Measurements from ENCODE around the gene EFCAB7.

The EFCAB7 gene

DNA sequence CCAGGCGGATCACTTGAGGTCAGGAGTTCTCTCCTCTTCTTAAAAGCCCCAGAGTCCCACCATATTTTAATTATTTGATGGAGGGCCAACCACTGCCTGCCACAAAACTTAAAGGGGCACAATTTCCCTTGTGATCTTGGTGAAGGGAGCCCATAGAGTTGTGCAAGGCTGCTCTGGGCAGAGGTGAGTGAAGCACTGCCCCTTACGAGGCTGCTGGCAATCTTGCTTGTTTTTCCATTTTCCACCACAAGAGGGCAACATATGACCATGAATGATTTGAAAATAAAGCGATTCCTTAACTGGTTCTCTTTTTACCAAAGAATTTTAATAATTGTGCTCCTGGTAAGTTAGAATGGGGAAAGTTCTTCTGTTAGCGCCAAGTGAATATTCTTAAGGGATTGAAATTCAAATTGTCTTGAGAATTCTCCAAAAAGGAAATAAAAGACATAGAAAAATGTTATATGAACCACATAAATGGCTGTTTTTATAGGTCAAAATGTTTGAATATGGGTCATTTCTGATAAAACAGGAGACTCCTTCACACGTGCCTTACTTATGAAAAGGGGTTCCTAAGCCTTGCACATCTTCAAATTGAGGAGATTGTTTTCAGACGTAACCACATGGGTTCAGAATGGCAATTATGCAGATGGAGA lies 92.6 kb downstream of the EFCAB7 start:
- H3K4me1 Mint-ChIP-seq, result peaks cover 37% of the 10 kb centered on the region
- H3K9me3 Mint-ChIP-seq, result no peaks in the 10 kb centered on the region
- TF ChIP-seq, protein P1, sequence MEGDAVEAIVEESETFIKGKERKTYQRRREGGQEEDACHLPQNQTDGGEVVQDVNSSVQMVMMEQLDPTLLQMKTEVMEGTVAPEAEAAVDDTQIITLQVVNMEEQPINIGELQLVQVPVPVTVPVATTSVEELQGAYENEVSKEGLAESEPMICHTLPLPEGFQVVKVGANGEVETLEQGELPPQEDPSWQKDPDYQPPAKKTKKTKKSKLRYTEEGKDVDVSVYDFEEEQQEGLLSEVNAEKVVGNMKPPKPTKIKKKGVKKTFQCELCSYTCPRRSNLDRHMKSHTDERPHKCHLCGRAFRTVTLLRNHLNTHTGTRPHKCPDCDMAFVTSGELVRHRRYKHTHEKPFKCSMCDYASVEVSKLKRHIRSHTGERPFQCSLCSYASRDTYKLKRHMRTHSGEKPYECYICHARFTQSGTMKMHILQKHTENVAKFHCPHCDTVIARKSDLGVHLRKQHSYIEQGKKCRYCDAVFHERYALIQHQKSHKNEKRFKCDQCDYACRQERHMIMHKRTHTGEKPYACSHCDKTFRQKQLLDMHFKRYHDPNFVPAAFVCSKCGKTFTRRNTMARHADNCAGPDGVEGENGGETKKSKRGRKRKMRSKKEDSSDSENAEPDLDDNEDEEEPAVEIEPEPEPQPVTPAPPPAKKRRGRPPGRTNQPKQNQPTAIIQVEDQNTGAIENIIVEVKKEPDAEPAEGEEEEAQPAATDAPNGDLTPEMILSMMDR (IDR thresholded peaks at IDR 0.05; ENCODE audit: unreplicated experiment in 3 of 3), result peak; percentile 72 to 84 (median 76)
- H3K27me3 Mint-ChIP-seq (ENCODE audit: low read depth), result no peaks in the 10 kb centered on the region
- no peaks in the 10 kb centered on the region for H3K36me3 Mint-ChIP-seq (ENCODE audit: low read depth)
- no peak overlapping the region for H3K4me3 Mint-ChIP-seq
- peak overlapping the region; percentile 5 to 28 (median 7) for H3K27ac Mint-ChIP-seq

DNA sequence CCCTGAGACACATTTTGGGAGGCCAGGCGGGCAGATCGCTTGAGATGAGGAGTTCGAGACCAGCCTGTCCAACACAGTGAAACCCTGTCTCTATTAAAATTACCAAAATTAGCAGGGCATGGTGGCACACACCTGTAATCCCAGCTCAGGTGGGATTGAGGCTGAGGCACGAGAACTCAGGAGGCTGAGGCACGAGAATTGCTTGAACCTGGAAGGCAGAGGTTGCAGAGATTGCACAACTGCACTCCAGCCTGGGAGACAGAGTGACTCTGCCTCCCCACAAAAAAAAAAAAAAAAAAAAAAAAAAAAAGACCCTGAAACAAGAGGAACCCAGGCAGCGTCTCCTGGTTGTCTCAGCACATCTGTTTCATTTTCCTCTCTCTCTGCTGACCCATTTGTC lies 94.1 kb downstream of the EFCAB7 start:
- Mint-ChIP-seq H3K4me3 (no peak overlapping the region), H3K4me1 (peaks cover 33% of the 10 kb centered on the region), H3K36me3 (ENCODE audit: low read depth) (peaks cover 2% of the 10 kb centered on the region), H3K9me3 (no peaks in the 10 kb centered on the region), H3K27me3 (ENCODE audit: low read depth) (no peaks in the 10 kb centered on the region), H3K27ac (peak overlapping the region in 1 of 3 experiments; percentile 61)
- TF ChIP-seq, protein P1 (IDR thresholded peaks at IDR 0.05; ENCODE audit: unreplicated experiment in 3 of 3), result no peak

DNA sequence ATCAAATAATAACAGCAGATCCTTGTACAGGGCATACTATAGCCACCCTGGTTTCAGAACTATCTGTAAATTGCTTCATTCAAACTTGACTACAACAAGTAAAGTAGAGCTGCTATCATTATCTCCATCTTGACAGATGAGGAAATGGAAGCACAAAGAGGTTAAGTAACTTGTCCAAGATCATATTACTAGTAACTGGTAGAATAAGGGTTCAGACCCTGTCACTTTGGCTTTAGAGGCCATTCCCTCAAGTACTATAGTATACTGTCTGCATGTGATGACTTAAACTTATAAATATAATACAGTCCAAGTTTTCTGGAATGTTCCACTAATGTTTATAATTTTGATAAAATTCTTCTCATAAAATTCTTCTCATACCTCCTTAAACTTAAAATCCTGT lies 94.7 kb downstream of the EFCAB7 start:
- Mint-ChIP-seq H3K4me3 (no peak overlapping the region), H3K9me3 (no peaks in the 10 kb centered on the region), H3K27me3 (ENCODE audit: low read depth) (no peaks in the 10 kb centered on the region), H3K27ac (peak overlapping the region in 1 of 3 experiments; percentile 61), H3K4me1 (peaks cover 30% of the 10 kb centered on the region), H3K36me3 (ENCODE audit: low read depth) (peaks cover 3% of the 10 kb centered on the region)
- TF ChIP-seq, protein P1 (IDR thresholded peaks at IDR 0.05; ENCODE audit: unreplicated experiment in 3 of 3), result no peak

DNA sequence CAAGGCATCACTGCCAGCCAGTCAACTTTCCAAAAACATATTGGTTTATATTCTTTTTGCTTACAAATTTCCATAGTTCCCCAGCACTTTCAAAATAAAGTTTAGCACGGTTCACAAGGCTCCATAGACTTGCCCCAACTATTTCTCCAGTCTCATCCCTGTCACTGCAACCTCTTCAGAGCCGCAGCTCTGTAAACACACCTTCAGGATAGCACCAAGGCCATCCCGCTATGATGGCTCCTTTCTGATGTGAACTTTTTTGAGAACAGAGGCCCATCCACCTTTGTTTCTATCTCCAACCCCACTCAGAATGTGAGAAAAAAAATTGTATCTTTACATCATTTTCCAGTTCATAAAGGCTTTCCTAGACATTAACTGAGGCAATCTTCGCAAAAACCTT lies 96.2 kb downstream of the EFCAB7 start:
- no peaks in the 10 kb centered on the region for H3K27me3 Mint-ChIP-seq (ENCODE audit: low read depth)
- no peaks in the 10 kb centered on the region for H3K9me3 Mint-ChIP-seq
- peaks cover 3% of the 10 kb centered on the region for H3K36me3 Mint-ChIP-seq (ENCODE audit: low read depth)
- no peak overlapping the region for H3K4me3 Mint-ChIP-seq
- TF ChIP-seq, protein P1 (IDR thresholded peaks at IDR 0.05; ENCODE audit: unreplicated experiment in 3 of 3), result no peak
- H3K4me1 Mint-ChIP-seq, result peaks cover 39% of the 10 kb centered on the region
- H3K27ac Mint-ChIP-seq, result no peak overlapping the region

DNA sequence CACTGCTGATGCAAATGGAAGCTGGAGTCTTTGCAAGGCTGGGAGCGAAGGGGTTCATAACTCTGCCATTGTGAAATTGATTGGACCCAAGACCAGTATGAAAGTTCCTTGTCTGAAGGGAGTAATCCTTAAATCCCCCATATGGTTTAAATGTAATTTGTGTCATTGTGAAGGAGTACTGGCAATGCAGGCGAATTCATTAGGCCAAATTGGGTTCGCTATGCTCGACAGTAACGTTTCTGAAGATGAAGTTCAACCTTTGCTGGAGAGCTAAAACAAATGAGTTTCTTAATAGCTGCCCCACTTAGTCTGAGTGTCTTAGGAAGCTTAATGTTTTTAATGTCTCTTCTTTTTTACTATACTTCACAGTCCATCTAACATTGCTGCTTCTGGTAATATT lies 97.3 kb downstream of the EFCAB7 start:
- Mint-ChIP-seq H3K4me1 (peaks cover 50% of the 10 kb centered on the region), H3K4me3 (no peak overlapping the region)

More for the DNA sequence above, 97.3 kb downstream of the EFCAB7 start:
- peaks cover 3% of the 10 kb centered on the region for H3K36me3 Mint-ChIP-seq (ENCODE audit: low read depth)
- TF ChIP-seq, protein P1 (IDR thresholded peaks at IDR 0.05; ENCODE audit: unreplicated experiment in 3 of 3), result no peak
- H3K27ac Mint-ChIP-seq, result peak overlapping the region in 2 of 3 experiments; percentile 2 to 17
- H3K9me3 Mint-ChIP-seq, result no peaks in the 10 kb centered on the region
- no peaks in the 10 kb centered on the region for H3K27me3 Mint-ChIP-seq (ENCODE audit: low read depth)
